K562 (cell line): ENCODE data around the gene MCRS1. TPM values are rescaled to one million over a fixed set of nuclear protein-coding genes. Genes with fewer than 3 reads are reported as not detected.
A peak's percentile ranks its signal among the peaks of the same experiment; 100 is the strongest.

ENCODE experiments used
- BRD4 ChIP-seq: fragments of 200-600 bp; sonication (generic); IDR thresholded peaks from 2 replicates; pipeline ENCODE4 v1.6.1; 2017; ENCODE audit warnings: inconsistent platforms
- ELF1 ChIP-seq: fragments of 200-800 bp; sonication (Bioruptor generic); IDR thresholded peaks from 2 replicates; pipeline ENCODE4 v1.6.1; 2016; ENCODE audit warnings: missing genetic modification characterization, missing compliant biosample characterization
- ELK1 ChIP-seq: sonication (generic); formaldehyde crosslinking; IDR thresholded peaks from 2 replicates; pipeline ENCODE4 v1.8.1; 2022; ENCODE audit warnings: missing genetic modification reagents
- FOSL1 ChIP-seq: fragments of 200-800 bp; sonication (Bioruptor generic); conservative IDR thresholded peaks from 2 replicates; pipeline ENCODE4 v1.6.1; 2016; ENCODE audit warnings: missing genetic modification characterization, missing compliant biosample characterization
- FOXJ2 ChIP-seq: fragments of 200-800 bp; sonication (Bioruptor generic); IDR thresholded peaks from 2 replicates; pipeline ENCODE4 v1.6.1; 2016; ENCODE audit warnings: missing genetic modification characterization, missing compliant biosample characterization
- KHSRP ChIP-seq: fragments of 450-650 bp; IDR thresholded peaks from 2 replicates; pipeline ENCODE4 v1.6.1; 2017
- KLF1 ChIP-seq: fragments of 450-650 bp; IDR thresholded peaks from 2 replicates; pipeline ENCODE4 v1.6.1; 2016; ENCODE audit warnings: missing genetic modification characterization, missing compliant biosample characterization
- NFATC3 ChIP-seq: fragments of 450-650 bp; IDR thresholded peaks from 2 replicates; pipeline ENCODE4 v1.6.1; 2017; ENCODE audit warnings: mild to moderate bottlenecking
- NFE2L1 ChIP-seq: fragments of 450-650 bp; IDR thresholded peaks from 2 replicates; pipeline ENCODE4 v1.6.1; 2016; ENCODE audit warnings: missing genetic modification characterization, low read depth, mild to moderate bottlenecking, missing compliant biosample characterization, moderate library complexity, borderline replicate concordance
- NR2C2 ChIP-seq, 2 experiments: fragments of 200-800 bp in 1 of 2; sonication (Bioruptor generic) in 1 of 2; sonication (generic) in 1 of 2; formaldehyde crosslinking in 1 of 2; IDR thresholded peaks; 2 replicates each; pipeline versions ENCODE4 v1.6.1 to v1.8.0; 2016 to 2022; ENCODE audit warnings: mild to moderate bottlenecking in 1 of 2, missing compliant biosample characterization in 1 of 2, missing genetic modification characterization in 1 of 2, missing genetic modification reagents in 1 of 2
- SAP30 ChIP-seq: fragments of 200-600 bp; sonication (generic); IDR thresholded peaks from 2 replicates; pipeline ENCODE4 v1.6.1; 2012; ENCODE audit warnings: borderline replicate concordance, low read depth, mild to moderate bottlenecking, moderate library complexity, low read length, control low read depth, inconsistent platforms; ENCODE audit not compliant: insufficient read depth, poor library complexity, severe bottlenecking
- SMC3 ChIP-seq: conservative IDR thresholded peaks from 2 replicates; pipeline ENCODE4 v1.6.1; 2011; ENCODE audit warnings: low read depth, low read length, improper control_type of control experiment; ENCODE audit not compliant: insufficient read depth
- TAF9B ChIP-seq: fragments of 450-650 bp; IDR thresholded peaks from 2 replicates; pipeline ENCODE4 v1.6.1; 2018; ENCODE audit warnings: mild to moderate bottlenecking; ENCODE audit not compliant: partially characterized antibody
- TFE3 ChIP-seq: fragments of 450-650 bp; formaldehyde crosslinking; IDR thresholded peaks from 2 replicates; pipeline ENCODE4 v1.4.0; 2020; ENCODE audit warnings: mild to moderate bottlenecking, mixed read lengths
- XRCC4 ChIP-seq: IDR thresholded peaks from one replicate; pipeline ENCODE4 v1.6.1; 2011; ENCODE audit not compliant: insufficient read depth, insufficient read length; ENCODE audit errors: extremely low read depth
- ZC3H8 ChIP-seq: fragments of 450-650 bp; IDR thresholded peaks from 2 replicates; pipeline ENCODE4 v1.6.1; 2017
- ZKSCAN8 ChIP-seq: fragments of 200-800 bp; sonication (Bioruptor generic); IDR thresholded peaks from 2 replicates; pipeline ENCODE4 v1.6.1; 2016; ENCODE audit warnings: missing genetic modification characterization, missing compliant biosample characterization
- ZNF133 ChIP-seq: fragments of 250-450 bp; sonication (Bioruptor Pico); IDR thresholded peaks from 2 replicates; pipeline ENCODE4 v1.4.0; 2020; ENCODE audit warnings: mild to moderate bottlenecking
- ZNF143 ChIP-seq: sonication (generic); formaldehyde crosslinking; IDR thresholded peaks from 2 replicates; pipeline ENCODE4 v1.9.0; 2022; ENCODE audit warnings: mild to moderate bottlenecking, missing genetic modification reagents
- ZNF3 ChIP-seq: fragments of 250-450 bp; sonication (Bioruptor Pico); IDR thresholded peaks from 2 replicates; pipeline ENCODE4 v1.5.0; 2021; ENCODE audit warnings: mild to moderate bottlenecking, moderate library complexity
- polyA plus RNA-seq, 8 experiments: library from polyadenylated mRNA; depleted of rRNA in 4 of 8; stranded (reverse) in 5 of 8; unstranded in 3 of 8; fragments of >200 nt; fragmentation: Nextera tagmentation in 2 of 8; fragmentation: Illumina TruSeq in 1 of 8; extraction: Ambion mirVana in 2 of 8; extraction: Trizol in 1 of 8; gene quantifications; 2 replicates each; pipeline versions ENCODE4 v1.2.1 to v1.2.3, GENCODE V29; 2011 to 2014; ENCODE audit warnings: inconsistent platforms in 1 of 8, missing spikeins in 1 of 8
- total RNA-seq, 7 experiments: library from RNA; depleted of rRNA in 6 of 7; stranded (reverse); fragments of >200 nt in 6 of 7; fragmentation: Illumina TruSeq in 2 of 7; extraction: Trizol in 2 of 7; gene quantifications; 2 replicates each; pipeline versions ENCODE4 v1.2.1 to v1.2.3, GENCODE V29; 2011 to 2021; ENCODE audit warnings: low replicate concordance in 1 of 7
- TF ChIP-seq, protein P1 (sequence below): fragments of 250-450 bp; sonication (Bioruptor Pico); IDR thresholded peaks from 2 replicates; pipeline ENCODE4 v1.8.0; 2022; ENCODE audit warnings: inconsistent platforms
- TF ChIP-seq, protein P2 (sequence below): fragments of 450-650 bp; IDR thresholded peaks from 2 replicates; pipeline ENCODE4 v1.7.1; 2018; ENCODE audit warnings: mild to moderate bottlenecking, low read depth; ENCODE audit not compliant: partially characterized antibody

MCRS1 gene
- total and polyA plus RNA-seq, 9 of the 15 experiments (the other 6 are each of a cell fraction or from before 2014, with no cell fraction given): 50.0 to 100 (median 73.2) TPM

DNA sequence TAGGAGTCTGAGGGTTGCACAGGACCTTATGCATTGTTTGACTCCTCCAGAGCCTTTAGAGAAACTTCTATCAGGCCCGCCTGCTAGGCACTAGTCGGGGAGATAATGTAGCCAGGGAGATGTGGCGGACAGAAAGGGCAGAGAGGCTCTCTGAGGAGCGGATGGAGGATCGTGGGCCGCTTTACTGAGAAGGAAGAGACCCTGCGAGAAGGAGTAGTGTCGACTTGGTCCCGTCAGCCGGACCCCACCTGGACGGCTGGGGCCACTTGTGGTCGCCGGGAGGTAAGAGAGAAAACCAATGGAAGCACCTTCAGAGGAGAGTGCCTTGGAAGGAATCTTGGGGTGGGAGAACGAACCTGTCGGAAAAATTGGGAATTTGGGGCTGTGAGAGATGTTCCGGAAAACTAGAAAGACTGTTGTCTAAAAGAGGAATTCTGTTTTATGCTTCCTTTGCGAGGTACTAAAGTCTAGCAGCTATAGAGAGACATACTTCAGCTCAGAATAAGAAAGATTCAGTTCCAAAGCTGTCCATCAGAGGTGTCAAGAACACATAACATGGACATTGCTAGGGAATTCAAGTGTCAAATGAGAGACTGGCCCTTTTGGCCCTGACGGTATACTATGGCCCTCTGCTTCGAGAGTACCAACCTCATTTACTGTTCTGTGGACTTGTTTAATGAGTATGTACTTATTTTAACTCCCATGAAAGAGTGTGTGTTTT is 660 bp upstream of the MCRS1 start (continued):
- TF ChIP-seq XRCC4 (no peak), ZKSCAN8 (CRISPR knock-in tag) (no peak), TFE3 (no peak), ELF1 (tag) (no peak), TAF9B (no peak), ZNF143 (no peak), ZNF3 (CRISPR knock-in tag) (no peak), SAP30 (peak; percentile 63), BRD4 (no peak), NFATC3 (no peak), NR2C2 (CRISPR knock-in tag; IDR thresholded peaks at IDR 0.05) (no peak), NR2C2 (tag; IDR thresholded peaks at IDR 0.05) (no peak), KLF1 (tag) (no peak), ZC3H8 (no peak), FOXJ2 (tag) (0 out of 2 replicates have a peak, but pooled peaks have one; percentile 26), ZNF133 (no peak), ELK1 (CRISPR knock-in tag) (no peak), SMC3 (no peak), KHSRP (no peak), FOSL1 (tag) (no peak), NFE2L1 (tag) (no peak)
- TF ChIP-seq, protein P1, sequence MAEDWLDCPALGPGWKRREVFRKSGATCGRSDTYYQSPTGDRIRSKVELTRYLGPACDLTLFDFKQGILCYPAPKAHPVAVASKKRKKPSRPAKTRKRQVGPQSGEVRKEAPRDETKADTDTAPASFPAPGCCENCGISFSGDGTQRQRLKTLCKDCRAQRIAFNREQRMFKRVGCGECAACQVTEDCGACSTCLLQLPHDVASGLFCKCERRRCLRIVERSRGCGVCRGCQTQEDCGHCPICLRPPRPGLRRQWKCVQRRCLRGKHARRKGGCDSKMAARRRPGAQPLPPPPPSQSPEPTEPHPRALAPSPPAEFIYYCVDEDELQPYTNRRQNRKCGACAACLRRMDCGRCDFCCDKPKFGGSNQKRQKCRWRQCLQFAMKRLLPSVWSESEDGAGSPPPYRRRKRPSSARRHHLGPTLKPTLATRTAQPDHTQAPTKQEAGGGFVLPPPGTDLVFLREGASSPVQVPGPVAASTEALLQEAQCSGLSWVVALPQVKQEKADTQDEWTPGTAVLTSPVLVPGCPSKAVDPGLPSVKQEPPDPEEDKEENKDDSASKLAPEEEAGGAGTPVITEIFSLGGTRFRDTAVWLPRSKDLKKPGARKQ (CRISPR knock-in tag): no peak
- TF ChIP-seq, protein P2, sequence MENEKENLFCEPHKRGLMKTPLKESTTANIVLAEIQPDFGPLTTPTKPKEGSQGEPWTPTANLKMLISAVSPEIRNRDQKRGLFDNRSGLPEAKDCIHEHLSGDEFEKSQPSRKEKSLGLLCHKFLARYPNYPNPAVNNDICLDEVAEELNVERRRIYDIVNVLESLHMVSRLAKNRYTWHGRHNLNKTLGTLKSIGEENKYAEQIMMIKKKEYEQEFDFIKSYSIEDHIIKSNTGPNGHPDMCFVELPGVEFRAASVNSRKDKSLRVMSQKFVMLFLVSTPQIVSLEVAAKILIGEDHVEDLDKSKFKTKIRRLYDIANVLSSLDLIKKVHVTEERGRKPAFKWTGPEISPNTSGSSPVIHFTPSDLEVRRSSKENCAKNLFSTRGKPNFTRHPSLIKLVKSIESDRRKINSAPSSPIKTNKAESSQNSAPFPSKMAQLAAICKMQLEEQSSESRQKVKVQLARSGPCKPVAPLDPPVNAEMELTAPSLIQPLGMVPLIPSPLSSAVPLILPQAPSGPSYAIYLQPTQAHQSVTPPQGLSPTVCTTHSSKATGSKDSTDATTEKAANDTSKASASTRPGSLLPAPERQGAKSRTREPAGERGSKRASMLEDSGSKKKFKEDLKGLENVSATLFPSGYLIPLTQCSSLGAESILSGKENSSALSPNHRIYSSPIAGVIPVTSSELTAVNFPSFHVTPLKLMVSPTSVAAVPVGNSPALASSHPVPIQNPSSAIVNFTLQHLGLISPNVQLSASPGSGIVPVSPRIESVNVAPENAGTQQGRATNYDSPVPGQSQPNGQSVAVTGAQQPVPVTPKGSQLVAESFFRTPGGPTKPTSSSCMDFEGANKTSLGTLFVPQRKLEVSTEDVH: no peak
